Calu3 (cell line): ENCODE measurements around the gene WASHC4. TPM values are rescaled to one million over a fixed set of nuclear protein-coding genes. Genes with fewer than 3 reads are reported as not detected.

Experiments used
- BruUV-seq: library from RNA; stranded (reverse); fragments of 400-500 nt; replicated peaks from 2 replicates; lab custom pipeline; 2021; lab: Mats Ljungman, UMichigan
- CTCF ChIA-PET: fragments of 300-600 bp; sonication (Branson Sonifier 250); formaldehyde crosslinking; loops from one replicate; lab custom pipeline; 2022; ENCODE audit warnings: antibody characterized with exemption; lab: Charles Lee
- DNase-seq: peaks from one replicate; pipeline ENCODE4 v3.0.0; 2022
- H3K27ac Mint-ChIP-seq: one replicate; pipeline ENCODE4 v1.8.0; 2022; ENCODE audit warnings: mixed read lengths; ENCODE audit not compliant: unreplicated experiment
- H3K27me3 Mint-ChIP-seq: one replicate; pipeline ENCODE4 v1.8.0; 2022; ENCODE audit warnings: mixed read lengths; ENCODE audit not compliant: unreplicated experiment
- H3K36me3 Mint-ChIP-seq: one replicate; pipeline ENCODE4 v1.8.0; 2022; ENCODE audit warnings: mild to moderate bottlenecking, moderate library complexity, mixed read lengths; ENCODE audit not compliant: insufficient read depth, unreplicated experiment
- H3K4me1 Mint-ChIP-seq: one replicate; pipeline ENCODE4 v1.8.0; 2022; ENCODE audit warnings: mild to moderate bottlenecking, low read depth, mixed read lengths; ENCODE audit not compliant: unreplicated experiment
- H3K4me3 Mint-ChIP-seq: one replicate; pipeline ENCODE4 v1.8.0; 2022; ENCODE audit warnings: mild to moderate bottlenecking, low read depth, moderate library complexity, mixed read lengths; ENCODE audit not compliant: unreplicated experiment
- H3K9me3 Mint-ChIP-seq: one replicate; pipeline ENCODE4 v1.8.0; 2022; ENCODE audit warnings: low read depth, mixed read lengths; ENCODE audit not compliant: unreplicated experiment
- intact Hi-C: fragments of 100-400 bp; cut with micrococcal nuclease; formaldehyde crosslinking; loops from one replicate; pipeline ENCODE4 v1.10.0; 2022; ENCODE audit not compliant: unreplicated experiment
- total RNA-seq: library from RNA; stranded (reverse); gene quantifications from 2 replicates; pipeline ENCODE4 v1.2.3, GENCODE V29; 2022
- TF ChIP-seq, protein P1 (sequence below): fragments of 200-600 bp; IDR thresholded peaks from one replicate; pipeline ENCODE4 v1.8.0; 2022; ENCODE audit warnings: antibody characterized with exemption; ENCODE audit not compliant: unreplicated experiment

The WASHC4 gene
- total RNA-seq, 1 experiment from 2014 or later: 73.0 TPM

GRCh38 chr12:105138248-105138647 lies 30.7 kb downstream of the WASHC4 start:
- Mint-ChIP-seq H3K27ac (no peak overlapping the region), H3K4me1 (no peaks in the 10 kb centered on the region), H3K36me3 (peaks cover 49% of the 10 kb centered on the region), H3K27me3 (no peaks in the 10 kb centered on the region), H3K4me3 (no peak overlapping the region), H3K9me3 (no peaks in the 10 kb centered on the region)
- TF ChIP-seq, protein P1, sequence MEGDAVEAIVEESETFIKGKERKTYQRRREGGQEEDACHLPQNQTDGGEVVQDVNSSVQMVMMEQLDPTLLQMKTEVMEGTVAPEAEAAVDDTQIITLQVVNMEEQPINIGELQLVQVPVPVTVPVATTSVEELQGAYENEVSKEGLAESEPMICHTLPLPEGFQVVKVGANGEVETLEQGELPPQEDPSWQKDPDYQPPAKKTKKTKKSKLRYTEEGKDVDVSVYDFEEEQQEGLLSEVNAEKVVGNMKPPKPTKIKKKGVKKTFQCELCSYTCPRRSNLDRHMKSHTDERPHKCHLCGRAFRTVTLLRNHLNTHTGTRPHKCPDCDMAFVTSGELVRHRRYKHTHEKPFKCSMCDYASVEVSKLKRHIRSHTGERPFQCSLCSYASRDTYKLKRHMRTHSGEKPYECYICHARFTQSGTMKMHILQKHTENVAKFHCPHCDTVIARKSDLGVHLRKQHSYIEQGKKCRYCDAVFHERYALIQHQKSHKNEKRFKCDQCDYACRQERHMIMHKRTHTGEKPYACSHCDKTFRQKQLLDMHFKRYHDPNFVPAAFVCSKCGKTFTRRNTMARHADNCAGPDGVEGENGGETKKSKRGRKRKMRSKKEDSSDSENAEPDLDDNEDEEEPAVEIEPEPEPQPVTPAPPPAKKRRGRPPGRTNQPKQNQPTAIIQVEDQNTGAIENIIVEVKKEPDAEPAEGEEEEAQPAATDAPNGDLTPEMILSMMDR: no peak
- BruUV-seq: no TSS peak
- intact Hi-C loops: no loop called here
- CTCF ChIA-PET: no interaction called here
- DNase-seq: no peak

GRCh38 chr12:105141320-105141922 lies 33.9 kb downstream of the WASHC4 start:
- no peaks in the 10 kb centered on the region for H3K4me1 Mint-ChIP-seq
- no peak overlapping the region for H3K4me3 Mint-ChIP-seq
- no peak for DNase-seq
- CTCF ChIA-PET: no interaction called here
- H3K36me3 Mint-ChIP-seq: peaks cover 51% of the 10 kb centered on the region
- no peaks in the 10 kb centered on the region for H3K27me3 Mint-ChIP-seq
- no peaks in the 10 kb centered on the region for H3K9me3 Mint-ChIP-seq
- no TSS peak for BruUV-seq
- no peak overlapping the region for H3K27ac Mint-ChIP-seq
- TF ChIP-seq, protein P1: no peak
- intact Hi-C loops: no loop called here

DNA sequence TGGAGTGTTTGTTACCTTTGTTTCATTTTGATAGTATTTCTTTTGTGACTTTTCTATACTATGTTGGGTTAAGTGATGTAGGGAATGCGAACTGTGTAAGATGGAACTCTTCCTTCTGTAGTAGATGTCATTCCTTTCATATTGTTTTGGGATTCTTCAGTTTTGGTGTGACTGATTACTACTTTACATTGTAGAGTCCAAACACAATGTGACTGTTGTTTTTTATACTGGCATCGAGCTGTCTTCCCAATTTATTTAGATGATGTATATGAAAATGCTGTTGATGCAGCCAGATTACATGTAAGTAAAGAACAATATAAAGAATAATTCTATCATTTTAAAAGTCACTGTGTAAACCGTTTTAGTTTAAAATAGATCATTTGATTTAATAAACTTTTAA lies 34.7 kb downstream of the WASHC4 start:
- DNase-seq: no peak
- CTCF ChIA-PET: no interaction called here
- H3K9me3 Mint-ChIP-seq: no peaks in the 10 kb centered on the region
- intact Hi-C loops: no loop called here
- BruUV-seq: no TSS peak
- no peaks in the 10 kb centered on the region for H3K27me3 Mint-ChIP-seq
- H3K27ac Mint-ChIP-seq: no peak overlapping the region
- no peak overlapping the region for H3K4me3 Mint-ChIP-seq
- H3K36me3 Mint-ChIP-seq: peaks cover 59% of the 10 kb centered on the region
- H3K4me1 Mint-ChIP-seq: no peaks in the 10 kb centered on the region
- TF ChIP-seq, protein P1: no peak

DNA sequence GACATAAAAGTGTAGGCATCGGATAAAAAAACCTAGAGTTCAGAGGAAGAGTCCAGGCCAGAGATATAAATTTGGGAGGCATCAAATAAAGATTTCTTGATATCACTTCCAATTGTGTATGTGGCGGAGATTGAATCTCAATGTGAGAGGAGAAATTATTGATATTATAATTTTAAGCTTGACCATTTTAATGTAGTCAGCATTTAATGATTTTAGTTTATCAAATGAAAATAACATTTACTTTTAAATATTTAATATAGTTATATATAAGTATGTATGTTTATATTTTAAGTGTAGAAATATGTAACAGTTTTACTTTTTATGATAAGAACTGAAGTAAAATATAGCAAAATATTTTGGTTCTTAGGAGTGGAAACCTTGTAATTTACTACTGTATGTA lies 48.7 kb downstream of the WASHC4 start:
- Mint-ChIP-seq H3K27ac (no peak overlapping the region), H3K4me1 (no peaks in the 10 kb centered on the region), H3K4me3 (no peak overlapping the region), H3K36me3 (peaks cover 35% of the 10 kb centered on the region), H3K9me3 (no peaks in the 10 kb centered on the region), H3K27me3 (no peaks in the 10 kb centered on the region)
- TF ChIP-seq, protein P1: no peak
- no TSS peak for BruUV-seq
- intact Hi-C loops: no loop called here
- no peak for DNase-seq
- CTCF ChIA-PET: no interaction called here
